ENCODE results near the gene CTNNA2. TPM values are rescaled to one million over a fixed set of nuclear protein-coding genes. Genes with fewer than 3 reads are reported as not detected.

The CTNNA2 gene
- total and polyA plus RNA-seq, 7 experiments from 2014 or later: not detected

DNA sequence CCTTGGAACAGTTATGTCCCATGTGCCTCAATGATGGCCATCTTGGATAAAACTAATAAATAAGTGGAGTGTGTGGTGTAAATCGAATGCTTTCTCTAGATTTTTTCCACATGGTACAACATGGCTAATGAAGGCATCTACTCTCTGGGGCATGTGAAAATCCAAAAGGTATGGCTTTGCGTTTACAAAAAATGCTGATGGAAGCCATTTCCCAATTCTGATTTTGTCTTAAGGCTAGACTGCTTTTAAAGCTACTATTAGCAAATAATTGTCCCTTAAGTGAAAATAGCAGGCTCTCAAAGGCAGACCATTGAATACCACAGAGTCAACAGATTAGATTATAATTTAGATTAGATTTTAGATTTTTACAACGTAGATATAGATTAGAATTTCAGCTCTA lies 608.0 kb downstream of the CTNNA2 start:
- no peak for ATAC-seq

DNA sequence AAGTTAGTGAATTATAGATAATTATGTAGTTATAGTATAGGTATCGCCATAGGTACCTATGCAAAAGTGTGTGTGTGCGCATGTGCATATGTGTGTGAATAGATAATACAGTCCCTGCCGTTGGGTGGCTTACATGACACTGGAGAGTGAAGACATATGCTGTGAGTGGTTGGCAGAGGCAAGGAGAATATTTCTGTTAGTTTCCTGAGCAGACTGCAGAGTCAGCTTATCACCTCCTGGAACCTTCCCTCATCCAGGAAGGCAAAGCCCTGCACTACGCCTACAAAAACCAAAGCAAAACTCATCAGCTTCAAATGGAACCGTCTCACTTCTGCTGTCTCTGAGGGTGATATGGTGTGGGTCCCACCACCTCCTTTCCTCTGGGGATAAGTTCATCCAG lies 609.8 kb downstream of the CTNNA2 start:
- DNase-seq (no peak), ATAC-seq (no peak)
- CTCF ChIA-PET: no interaction called here
- Mint-ChIP-seq H3K27me3 (no peaks in the 10 kb centered on the region), H3K27ac (no peak overlapping the region), H3K4me3 (no peak overlapping the region), H3K4me1 (peaks cover 0 to 1% (median 0%) of the 10 kb centered on the region in 7 donors), H3K9me3 (peaks cover 0 to 6% (median 0%) of the 10 kb centered on the region in 11 donors), H3K36me3 (no peaks in the 10 kb centered on the region)
- Histone ChIP-seq H3K4me3 (ENCODE audit: low read length) (no peak overlapping the region), H3K27ac (ENCODE audit: low read depth, low read length) (no peak overlapping the region), H3K36me3 (ENCODE audit: control insufficient read depth in 2 of 3, insufficient read depth in 3 of 3, low read length in 3 of 3) (no peaks in the 10 kb centered on the region), H3K4me1 (ENCODE audit: control insufficient read depth in 2 of 2, insufficient read depth in 2 of 2, low read length in 2 of 2) (no peaks in the 10 kb centered on the region), H3K27me3 (ENCODE audit: control insufficient read depth in 2 of 2, insufficient read depth in 2 of 2, low read length in 2 of 2) (no peaks in the 10 kb centered on the region), H3K9me3 (ENCODE audit: control insufficient read depth in 2 of 3, low read length in 3 of 3) (no peaks in the 10 kb centered on the region)
- POLR2A ChIA-PET: no interaction called here
- intact Hi-C loops (cut with micrococcal nuclease): no loop called here

More for the DNA sequence above, 608.0 kb downstream of the CTNNA2 start:
- H3K9me3 Mint-ChIP-seq: peaks cover 0 to 8% (median 0%) of the 10 kb centered on the region in 11 donors
- DNase-seq: no peak
- Histone ChIP-seq H3K9me3 (ENCODE audit: control insufficient read depth in 2 of 3, low read length in 3 of 3) (no peaks in the 10 kb centered on the region), H3K4me1 (ENCODE audit: control insufficient read depth in 2 of 2, insufficient read depth in 2 of 2, low read length in 2 of 2) (no peaks in the 10 kb centered on the region), H3K4me3 (ENCODE audit: low read length) (no peak overlapping the region), H3K27me3 (ENCODE audit: control insufficient read depth in 2 of 2, insufficient read depth in 2 of 2, low read length in 2 of 2) (no peaks in the 10 kb centered on the region), H3K27ac (ENCODE audit: low read depth, low read length) (no peak overlapping the region), H3K36me3 (ENCODE audit: control insufficient read depth in 2 of 3, insufficient read depth in 3 of 3, low read length in 3 of 3) (no peaks in the 10 kb centered on the region)
- ChIA-PET CTCF (no interaction called here), POLR2A (no interaction called here)
- no peaks in the 10 kb centered on the region for H3K36me3 Mint-ChIP-seq
- intact Hi-C loops (cut with micrococcal nuclease): no loop called here
- no peaks in the 10 kb centered on the region for H3K4me1 Mint-ChIP-seq
- H3K27me3 Mint-ChIP-seq: no peaks in the 10 kb centered on the region
- H3K4me3 Mint-ChIP-seq: no peak overlapping the region
- H3K27ac Mint-ChIP-seq: no peak overlapping the region

DNA sequence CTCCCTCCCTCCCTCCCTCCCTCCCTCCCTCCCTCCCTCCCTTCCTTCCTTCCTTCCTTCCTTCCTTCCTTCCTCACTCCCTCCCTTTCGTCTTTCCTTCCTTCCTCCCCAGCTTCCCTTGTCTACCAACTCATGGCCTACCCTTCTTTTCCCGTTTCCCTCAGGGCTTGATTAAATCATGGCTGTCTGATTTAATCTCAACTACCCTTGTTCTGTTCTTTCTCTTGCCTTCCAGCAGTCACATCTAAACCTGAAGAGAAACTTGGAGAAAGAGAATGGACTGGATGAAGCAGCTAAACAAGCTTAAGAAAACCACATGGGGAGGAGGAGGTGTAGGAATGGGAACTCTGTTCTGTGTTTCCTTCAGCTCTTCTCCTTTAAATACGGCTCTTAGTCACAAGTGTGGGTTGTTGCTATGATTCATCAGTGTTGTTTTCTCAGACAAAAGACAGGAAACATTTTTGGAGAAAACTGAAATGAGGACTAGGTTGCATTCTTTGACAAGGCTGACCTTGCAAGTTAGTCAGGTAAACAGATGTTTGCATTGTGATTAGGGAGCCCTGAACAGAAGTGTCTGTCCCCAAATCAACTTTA lies 613.8 kb downstream of the CTNNA2 start:
- ChIA-PET POLR2A (no interaction called here), CTCF (no interaction called here)
- Mint-ChIP-seq H3K4me1 (peaks cover 0 to 1% (median 0%) of the 10 kb centered on the region in 7 donors), H3K36me3 (no peaks in the 10 kb centered on the region), H3K27me3 (no peaks in the 10 kb centered on the region), H3K9me3 (peaks cover 0 to 10% (median 0%) of the 10 kb centered on the region in 11 donors), H3K4me3 (no peak overlapping the region), H3K27ac (no peak overlapping the region)
- Histone ChIP-seq H3K27ac (ENCODE audit: low read depth, low read length) (no peak overlapping the region), H3K36me3 (ENCODE audit: control insufficient read depth in 2 of 3, insufficient read depth in 3 of 3, low read length in 3 of 3) (no peaks in the 10 kb centered on the region), H3K9me3 (ENCODE audit: control insufficient read depth in 2 of 3, low read length in 3 of 3) (no peaks in the 10 kb centered on the region), H3K27me3 (ENCODE audit: control insufficient read depth in 2 of 2, insufficient read depth in 2 of 2, low read length in 2 of 2) (no peaks in the 10 kb centered on the region), H3K4me1 (ENCODE audit: control insufficient read depth in 2 of 2, insufficient read depth in 2 of 2, low read length in 2 of 2) (no peaks in the 10 kb centered on the region), H3K4me3 (ENCODE audit: low read length) (no peak overlapping the region)
- ATAC-seq (no peak), DNase-seq (no peak)
- intact Hi-C loops (cut with micrococcal nuclease): no loop called here

DNA sequence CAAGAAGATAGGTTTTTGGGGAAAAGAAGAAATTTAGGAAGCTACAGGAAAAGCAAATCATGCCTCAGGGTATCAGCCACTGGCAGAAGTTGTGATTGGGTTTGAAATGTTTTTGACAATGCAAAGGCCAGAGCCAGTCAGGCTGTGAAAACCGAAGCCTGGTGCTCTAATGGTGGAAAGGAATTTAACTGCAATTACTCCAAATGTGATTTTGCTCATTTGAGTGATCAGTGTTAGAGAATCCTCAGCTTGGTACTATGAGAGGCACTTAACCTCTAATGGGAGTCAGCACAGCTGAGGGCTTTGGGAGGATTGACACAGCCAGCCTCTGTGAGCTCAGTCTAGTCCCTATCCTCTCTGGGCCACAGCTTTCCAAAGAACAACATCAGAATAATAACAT lies 615.2 kb downstream of the CTNNA2 start:
- H3K27ac Mint-ChIP-seq: no peak overlapping the region
- H3K27me3 ChIP-seq (ENCODE audit: control insufficient read depth in 2 of 2, insufficient read depth in 2 of 2, low read length in 2 of 2): no peaks in the 10 kb centered on the region
- H3K4me1 ChIP-seq (ENCODE audit: control insufficient read depth in 2 of 2, insufficient read depth in 2 of 2, low read length in 2 of 2): no peaks in the 10 kb centered on the region
- no peaks in the 10 kb centered on the region for H3K27me3 Mint-ChIP-seq
- no peak overlapping the region for H3K27ac ChIP-seq (ENCODE audit: low read depth, low read length)
- no peak for ATAC-seq
- ChIA-PET POLR2A (no interaction called here), CTCF (no interaction called here)
- no peak overlapping the region for H3K4me3 Mint-ChIP-seq
- no peak for DNase-seq
- no peaks in the 10 kb centered on the region for H3K9me3 ChIP-seq (ENCODE audit: control insufficient read depth in 2 of 3, low read length in 3 of 3)
- peaks cover 0 to 10% (median 2%) of the 10 kb centered on the region in 11 donors for H3K9me3 Mint-ChIP-seq
- no peaks in the 10 kb centered on the region for H3K36me3 ChIP-seq (ENCODE audit: control insufficient read depth in 2 of 3, insufficient read depth in 3 of 3, low read length in 3 of 3)
- no peak overlapping the region for H3K4me3 ChIP-seq (ENCODE audit: low read length)
- H3K36me3 Mint-ChIP-seq: no peaks in the 10 kb centered on the region
- intact Hi-C loops (cut with micrococcal nuclease): no loop called here
- H3K4me1 Mint-ChIP-seq: peaks cover 0 to 1% (median 0%) of the 10 kb centered on the region in 7 donors

DNA sequence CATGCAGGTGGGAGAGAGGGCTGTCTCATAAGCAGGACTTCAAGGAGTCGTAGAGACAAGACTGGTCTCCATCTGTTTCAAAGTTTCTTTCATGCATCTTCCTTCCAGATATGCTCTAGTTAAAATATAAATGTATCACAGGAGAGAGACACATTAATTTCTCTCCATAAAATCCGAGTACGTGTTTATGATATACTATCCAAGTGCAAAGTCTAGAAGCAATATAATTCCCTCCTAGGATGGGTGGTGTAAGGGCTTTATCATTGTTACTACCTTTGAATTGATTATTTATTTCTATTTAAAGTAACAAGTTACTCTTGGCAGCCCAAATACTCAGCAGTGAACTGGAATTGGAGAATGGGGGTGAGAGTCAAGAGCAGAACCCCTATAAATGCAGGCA lies 619.4 kb downstream of the CTNNA2 start:
- H3K36me3 ChIP-seq (ENCODE audit: control insufficient read depth in 2 of 3, insufficient read depth in 3 of 3, low read length in 3 of 3): no peaks in the 10 kb centered on the region

DNA sequence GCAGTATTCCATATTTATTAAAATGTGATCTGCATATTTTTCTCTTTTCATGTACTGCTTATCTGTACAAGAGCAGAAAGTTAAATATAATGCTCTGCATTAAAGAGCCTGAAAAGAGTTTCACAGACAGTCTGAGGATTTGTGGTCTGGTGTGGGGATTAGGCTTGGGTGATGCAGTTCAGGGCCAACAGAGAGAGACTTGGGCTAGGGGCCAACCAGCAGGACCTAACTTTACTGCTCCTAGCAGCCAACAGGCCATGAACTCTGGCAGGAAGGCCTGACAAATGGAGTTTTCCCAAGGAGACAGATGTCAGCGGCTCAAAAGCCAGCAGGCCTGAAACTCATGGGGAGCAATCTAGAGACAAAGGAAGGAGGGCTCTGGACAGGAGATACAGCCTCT lies 622.1 kb downstream of the CTNNA2 start:
- DNase-seq: no peak
- H3K27me3 Mint-ChIP-seq: no peaks in the 10 kb centered on the region

More for the DNA sequence above, 619.4 kb downstream of the CTNNA2 start:
- no peak for DNase-seq
- H3K27me3 Mint-ChIP-seq: no peaks in the 10 kb centered on the region
- no peak overlapping the region for H3K4me3 ChIP-seq (ENCODE audit: low read length)
- no peak for ATAC-seq
- H3K27me3 ChIP-seq (ENCODE audit: control insufficient read depth in 2 of 2, insufficient read depth in 2 of 2, low read length in 2 of 2): no peaks in the 10 kb centered on the region
- H3K9me3 Mint-ChIP-seq: peaks cover 0 to 15% (median 6%) of the 10 kb centered on the region in 11 donors
- H3K27ac ChIP-seq (ENCODE audit: low read depth, low read length): no peak overlapping the region
- ChIA-PET POLR2A (no interaction called here), CTCF (no interaction called here)
- no peak overlapping the region for H3K27ac Mint-ChIP-seq
- H3K36me3 Mint-ChIP-seq: no peaks in the 10 kb centered on the region
- H3K4me1 Mint-ChIP-seq: no peaks in the 10 kb centered on the region
- no peaks in the 10 kb centered on the region for H3K4me1 ChIP-seq (ENCODE audit: control insufficient read depth in 2 of 2, insufficient read depth in 2 of 2, low read length in 2 of 2)
- peaks cover 0 to 4% (median 0%) of the 10 kb centered on the region in 3 experiments for H3K9me3 ChIP-seq (ENCODE audit: control insufficient read depth in 2 of 3, low read length in 3 of 3)
- intact Hi-C loops (cut with micrococcal nuclease): no loop called here
- no peak overlapping the region for H3K4me3 Mint-ChIP-seq

DNA sequence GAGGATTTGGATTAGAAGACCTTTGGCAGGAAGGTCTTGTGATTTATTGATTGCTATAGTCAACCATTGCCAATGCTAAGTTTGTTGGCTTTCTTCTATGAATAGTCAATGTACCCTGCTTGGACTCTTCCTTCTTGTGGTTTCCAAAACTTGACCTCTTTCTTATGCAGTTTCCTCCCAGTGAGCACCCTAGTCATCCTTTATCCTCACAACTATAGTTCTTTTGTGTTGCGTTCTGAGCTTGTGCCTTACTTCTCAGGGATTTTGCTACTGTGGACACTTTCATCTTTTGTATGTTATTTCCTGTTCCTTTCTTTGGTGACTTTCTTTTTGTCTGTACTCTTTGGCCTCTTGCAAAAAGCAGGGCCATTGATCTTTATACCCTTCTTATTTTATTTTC lies 623.5 kb downstream of the CTNNA2 start:
- ATAC-seq: no peak
- no peaks in the 10 kb centered on the region for H3K36me3 Mint-ChIP-seq
- H3K27me3 Mint-ChIP-seq: no peaks in the 10 kb centered on the region

More for the DNA sequence above, 622.1 kb downstream of the CTNNA2 start:
- Histone ChIP-seq H3K9me3 (ENCODE audit: control insufficient read depth in 2 of 3, low read length in 3 of 3) (peaks cover 0 to 4% (median 0%) of the 10 kb centered on the region in 3 experiments), H3K36me3 (ENCODE audit: control insufficient read depth in 2 of 3, insufficient read depth in 3 of 3, low read length in 3 of 3) (no peaks in the 10 kb centered on the region), H3K27ac (ENCODE audit: low read depth, low read length) (no peak overlapping the region), H3K4me3 (ENCODE audit: low read length) (no peak overlapping the region), H3K4me1 (ENCODE audit: control insufficient read depth in 2 of 2, insufficient read depth in 2 of 2, low read length in 2 of 2) (no peaks in the 10 kb centered on the region), H3K27me3 (ENCODE audit: control insufficient read depth in 2 of 2, insufficient read depth in 2 of 2, low read length in 2 of 2) (no peaks in the 10 kb centered on the region)
- no peaks in the 10 kb centered on the region for H3K36me3 Mint-ChIP-seq
- ATAC-seq: no peak
- H3K27ac Mint-ChIP-seq: no peak overlapping the region
- H3K4me3 Mint-ChIP-seq: no peak overlapping the region
- intact Hi-C loops (cut with micrococcal nuclease): no loop called here
- CTCF ChIA-PET: no interaction called here
- POLR2A ChIA-PET: no interaction called here
- H3K4me1 Mint-ChIP-seq: no peaks in the 10 kb centered on the region
- H3K9me3 Mint-ChIP-seq: peaks cover 0 to 21% (median 6%) of the 10 kb centered on the region in 11 donors

More for the DNA sequence above, 623.5 kb downstream of the CTNNA2 start:
- intact Hi-C loops (cut with micrococcal nuclease): no loop called here
- ChIA-PET POLR2A (no interaction called here), CTCF (no interaction called here)
- Mint-ChIP-seq H3K4me1 (no peaks in the 10 kb centered on the region), H3K9me3 (peaks cover 0 to 21% (median 6%) of the 10 kb centered on the region in 11 donors), H3K4me3 (no peak overlapping the region), H3K27ac (no peak overlapping the region)
- Histone ChIP-seq H3K9me3 (ENCODE audit: control insufficient read depth in 2 of 3, low read length in 3 of 3) (peaks cover 0 to 4% (median 0%) of the 10 kb centered on the region in 3 experiments), H3K4me3 (ENCODE audit: low read length) (no peak overlapping the region), H3K27me3 (ENCODE audit: control insufficient read depth in 2 of 2, insufficient read depth in 2 of 2, low read length in 2 of 2) (no peaks in the 10 kb centered on the region), H3K27ac (ENCODE audit: low read depth, low read length) (no peak overlapping the region), H3K4me1 (ENCODE audit: control insufficient read depth in 2 of 2, insufficient read depth in 2 of 2, low read length in 2 of 2) (no peaks in the 10 kb centered on the region), H3K36me3 (ENCODE audit: control insufficient read depth in 2 of 3, insufficient read depth in 3 of 3, low read length in 3 of 3) (no peaks in the 10 kb centered on the region)
- DNase-seq: no peak
